Left ventricle myocardium inferior (tissue), 1 donor: Measurements from ENCODE around the gene WBP11. TPM values are rescaled to one million over a fixed set of nuclear protein-coding genes. Genes with fewer than 3 reads are reported as not detected.

ENCODE experiments used
- DNase-seq: peaks from one replicate; pipeline ENCODE4 v3.0.0-alpha.2; 2020
- H3K27ac ChIP-seq: fragments of 200-600 bp; replicated peaks from 2 replicates; pipeline ENCODE4 v1.8.0; 2021
- H3K27me3 ChIP-seq: fragments of 200-600 bp; 2 replicates; pipeline ENCODE4 v1.8.0; 2021; ENCODE audit warnings: low read depth
- H3K36me3 ChIP-seq: fragments of 200-600 bp; 2 replicates; pipeline ENCODE4 v1.8.0; 2021
- H3K4me1 ChIP-seq: fragments of 200-600 bp; 2 replicates; pipeline ENCODE4 v1.8.0; 2021
- H3K4me3 ChIP-seq: fragments of 200-600 bp; 2 replicates; pipeline ENCODE4 v1.8.0; 2021; ENCODE audit warnings: mild to moderate bottlenecking, moderate library complexity
- H3K9me3 ChIP-seq: fragments of 200-600 bp; replicated peaks from 2 replicates; pipeline ENCODE4 v1.8.0; 2021
- intact Hi-C: fragments of 100-400 bp; cut with micrococcal nuclease; formaldehyde crosslinking; loops from one replicate; pipeline ENCODE4 v1.11.0; 2022
- total RNA-seq: library from RNA; stranded (reverse); fragmentation: NEBNext Ultra II Directional; extraction: Animal tissue kit (Norgen Biotek cat#: 25700); gene quantifications from one replicate; pipeline ENCODE4 v1.2.1, GENCODE V29; 2021
- TF ChIP-seq, protein P1 (sequence below): fragments of 200-600 bp; IDR thresholded peaks from 2 replicates; pipeline ENCODE4 v1.8.0; 2021; ENCODE audit warnings: antibody characterized with exemption, mild to moderate bottlenecking, borderline replicate concordance
- donor health status: DM: no; HTN: yes; CAD: no; lungs with severe emphysema.

Gene WBP11
- total RNA-seq, 1 donor from 2014 or later, result 49.7 TPM

DNA sequence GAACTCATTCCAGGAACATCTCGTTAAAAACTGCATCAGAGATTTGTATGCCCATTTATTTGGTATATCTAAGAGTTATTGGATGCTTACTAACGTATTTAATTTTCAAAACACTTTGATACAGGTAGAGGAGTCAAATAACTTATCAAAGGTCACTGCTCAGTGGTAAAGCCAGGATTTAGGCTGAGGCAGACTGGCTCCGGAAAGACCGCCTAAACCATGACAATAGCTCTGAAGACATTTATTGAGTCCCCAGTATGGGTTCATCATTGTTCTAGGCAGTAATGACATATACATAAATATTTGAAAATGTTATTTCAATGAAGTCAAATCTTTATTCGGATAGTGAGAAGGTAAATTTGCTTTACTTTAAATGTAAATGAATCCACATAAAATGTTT lies 30.3 kb downstream of the WBP11 start:
- Histone ChIP-seq H3K4me3 (no peak overlapping the region), H3K9me3 (no peaks in the 10 kb centered on the region), H3K4me1 (peaks cover 64% of the 10 kb centered on the region), H3K36me3 (peaks cover under 1% of the 10 kb centered on the region), H3K27ac (no peak overlapping the region), H3K27me3 (no peaks in the 10 kb centered on the region)
- TF ChIP-seq, protein P1, sequence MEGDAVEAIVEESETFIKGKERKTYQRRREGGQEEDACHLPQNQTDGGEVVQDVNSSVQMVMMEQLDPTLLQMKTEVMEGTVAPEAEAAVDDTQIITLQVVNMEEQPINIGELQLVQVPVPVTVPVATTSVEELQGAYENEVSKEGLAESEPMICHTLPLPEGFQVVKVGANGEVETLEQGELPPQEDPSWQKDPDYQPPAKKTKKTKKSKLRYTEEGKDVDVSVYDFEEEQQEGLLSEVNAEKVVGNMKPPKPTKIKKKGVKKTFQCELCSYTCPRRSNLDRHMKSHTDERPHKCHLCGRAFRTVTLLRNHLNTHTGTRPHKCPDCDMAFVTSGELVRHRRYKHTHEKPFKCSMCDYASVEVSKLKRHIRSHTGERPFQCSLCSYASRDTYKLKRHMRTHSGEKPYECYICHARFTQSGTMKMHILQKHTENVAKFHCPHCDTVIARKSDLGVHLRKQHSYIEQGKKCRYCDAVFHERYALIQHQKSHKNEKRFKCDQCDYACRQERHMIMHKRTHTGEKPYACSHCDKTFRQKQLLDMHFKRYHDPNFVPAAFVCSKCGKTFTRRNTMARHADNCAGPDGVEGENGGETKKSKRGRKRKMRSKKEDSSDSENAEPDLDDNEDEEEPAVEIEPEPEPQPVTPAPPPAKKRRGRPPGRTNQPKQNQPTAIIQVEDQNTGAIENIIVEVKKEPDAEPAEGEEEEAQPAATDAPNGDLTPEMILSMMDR, result no peak
- no peak for DNase-seq
- intact Hi-C loops, result loop anchor here (5.0 kb wide), 1 partner anchor 224 kb away; no protein-coding TSS in a partner anchor

DNA sequence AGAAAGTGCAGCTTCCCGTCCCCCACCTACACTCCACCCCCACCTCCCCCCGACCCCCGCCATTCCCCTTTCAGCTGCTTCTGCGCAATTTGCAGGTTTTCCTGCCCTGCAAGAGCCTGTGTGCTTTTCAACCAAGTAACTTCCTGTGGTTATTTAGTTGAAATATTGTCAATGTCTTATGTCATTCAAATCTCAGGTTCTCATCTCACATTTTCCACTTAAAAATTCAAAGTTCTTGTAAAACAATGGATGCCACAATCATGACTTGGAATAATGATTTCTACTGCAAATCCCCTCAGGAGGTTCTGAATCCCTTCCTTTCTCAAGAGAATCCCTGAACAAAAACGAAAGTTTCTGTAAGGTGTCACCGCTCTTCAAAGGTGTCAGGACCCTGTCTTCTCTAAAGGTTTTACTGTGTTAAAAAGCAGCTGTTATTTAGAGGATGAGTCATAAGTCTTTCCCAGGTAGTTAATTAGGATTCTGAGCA lies 31.6 kb downstream of the WBP11 start:
- H3K36me3 ChIP-seq, result peaks cover 13% of the 10 kb centered on the region
- H3K27ac ChIP-seq, result peak overlapping the region; percentile 95
- H3K4me3 ChIP-seq, result peak overlapping the region; percentile 77
- no peaks in the 10 kb centered on the region for H3K27me3 ChIP-seq
- TF ChIP-seq, protein P1, result no peak
- H3K4me1 ChIP-seq, result peaks cover 69% of the 10 kb centered on the region
- DNase-seq, result no peak
- peaks cover 7% of the 10 kb centered on the region for H3K9me3 ChIP-seq
- intact Hi-C loops, result loop anchor here (5.0 kb wide), 1 partner anchor 226 kb away; no protein-coding TSS in a partner anchor

DNA sequence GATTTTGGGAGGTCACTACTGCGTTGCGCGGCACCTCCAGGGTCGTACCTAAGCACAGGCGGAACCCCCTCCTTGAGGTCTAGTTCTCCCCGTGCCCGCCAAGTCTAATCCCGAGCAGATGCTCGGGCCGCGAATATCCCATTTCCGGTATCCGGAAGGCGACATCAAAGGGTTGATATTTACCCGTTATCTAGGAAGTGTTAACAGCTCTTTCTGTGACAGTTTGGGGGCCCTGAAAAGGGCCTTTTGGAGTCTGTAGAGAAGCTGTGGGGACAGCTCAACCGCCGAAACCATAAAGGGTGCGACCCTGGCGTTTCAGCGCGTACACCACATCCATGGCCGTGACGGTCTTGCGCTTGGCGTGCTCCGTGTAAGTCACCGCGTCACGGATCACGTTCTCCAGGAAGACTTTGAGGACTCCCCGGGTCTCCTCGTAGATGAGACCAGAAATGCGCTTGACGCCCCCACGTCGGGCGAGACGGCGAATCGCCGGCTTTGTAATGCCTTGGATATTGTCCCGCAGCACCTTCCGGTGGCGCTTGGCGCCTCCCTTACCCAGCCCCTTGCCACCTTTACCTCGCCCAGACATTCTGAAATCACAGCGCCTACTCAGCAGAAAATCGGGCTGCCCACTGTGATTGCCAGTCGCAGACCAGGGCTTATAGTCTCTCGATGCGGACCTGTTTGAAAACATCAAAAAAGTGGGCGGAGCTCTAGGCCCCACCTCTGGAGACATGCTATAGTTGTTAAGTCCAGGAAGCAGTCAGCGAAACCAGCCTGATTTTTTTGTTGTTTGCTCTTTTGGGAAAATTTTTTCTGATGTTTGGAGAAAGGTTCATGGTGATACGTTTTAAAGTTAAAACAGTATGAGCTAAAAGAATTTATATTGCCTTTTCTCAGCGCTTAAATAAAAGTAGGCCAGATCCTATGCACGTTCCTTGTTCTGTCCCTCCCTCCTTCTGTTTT lies 32.5 kb downstream of the WBP11 start:
- Histone ChIP-seq H3K27me3 (no peaks in the 10 kb centered on the region), H3K36me3 (peaks cover 21% of the 10 kb centered on the region), H3K4me3 (peak overlapping the region; percentile 77), H3K27ac (peak overlapping the region; percentile 95), H3K4me1 (peaks cover 62% of the 10 kb centered on the region), H3K9me3 (peaks cover 16% of the 10 kb centered on the region)
- intact Hi-C loops, result loop anchor here (5.0 kb wide), 1 partner anchor 227 kb away; no protein-coding TSS in a partner anchor
- TF ChIP-seq, protein P1, result no peak
- DNase-seq, result peak; percentile 89

DNA sequence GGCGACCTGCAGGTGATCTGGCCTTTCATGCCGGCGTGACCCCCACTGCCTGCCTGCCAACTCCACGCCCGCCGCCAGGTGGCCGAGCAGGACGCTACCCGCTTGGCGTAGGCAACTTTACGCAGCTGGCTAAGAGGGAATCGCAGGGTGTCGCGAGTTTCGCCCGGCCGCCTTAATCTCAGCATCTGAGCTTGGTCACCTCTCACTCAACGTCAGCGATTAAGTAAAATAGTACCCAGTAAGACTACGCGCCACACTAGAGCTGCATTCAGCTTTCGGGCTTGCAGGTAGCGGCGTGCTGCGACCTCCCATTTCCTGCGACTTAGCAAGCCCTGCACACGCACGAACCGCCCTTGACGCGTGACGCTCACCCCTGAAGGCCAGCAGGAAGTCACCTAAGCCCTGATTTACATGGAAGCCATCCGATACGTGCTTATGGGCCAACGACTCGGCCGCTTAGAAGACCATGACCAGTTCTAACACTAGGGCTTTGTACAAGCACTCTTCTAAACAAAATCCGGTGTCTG lies 33.2 kb downstream of the WBP11 start:
- intact Hi-C loops, result loop anchor here (5.0 kb wide), 1 partner anchor 227 kb away; no protein-coding TSS in a partner anchor

DNA sequence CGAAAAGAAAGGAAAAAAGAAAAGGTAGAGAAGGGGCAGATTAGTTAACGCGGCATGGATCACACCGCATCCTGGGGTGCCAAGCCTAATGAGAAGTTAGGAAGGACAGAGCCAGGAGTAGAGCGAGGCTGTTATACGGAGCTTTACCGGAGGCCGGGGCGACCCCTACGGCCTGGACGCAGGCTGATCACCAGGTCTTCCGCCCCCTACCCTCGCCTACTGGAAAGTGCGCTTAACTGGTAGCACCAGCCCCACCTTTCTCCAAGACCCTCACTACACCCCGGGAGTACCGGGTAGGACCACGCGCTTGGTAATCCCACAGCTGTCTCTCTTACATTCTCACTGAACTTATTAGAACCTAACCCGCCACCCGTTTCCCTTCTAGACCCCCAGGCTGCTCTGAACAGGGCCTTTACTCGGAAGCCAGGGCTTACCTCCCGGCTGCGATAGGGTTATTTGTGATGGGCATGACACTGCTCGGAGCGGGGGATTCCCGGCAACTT lies 33.8 kb downstream of the WBP11 start:
- H3K27ac ChIP-seq, result peak overlapping the region; percentile 95

More for the DNA sequence above, 33.2 kb downstream of the WBP11 start:
- H3K4me3 ChIP-seq, result peak overlapping the region; percentile 77
- TF ChIP-seq, protein P1, result peak; percentile 86
- H3K9me3 ChIP-seq, result peaks cover 23% of the 10 kb centered on the region
- peaks cover 55% of the 10 kb centered on the region for H3K4me1 ChIP-seq
- H3K27me3 ChIP-seq, result no peaks in the 10 kb centered on the region
- DNase-seq, result peak; percentile 77
- peaks cover 27% of the 10 kb centered on the region for H3K36me3 ChIP-seq
- peak overlapping the region; percentile 95 for H3K27ac ChIP-seq

More for the DNA sequence above, 33.8 kb downstream of the WBP11 start:
- peak; percentile 20 for DNase-seq
- Histone ChIP-seq H3K9me3 (peaks cover 23% of the 10 kb centered on the region), H3K36me3 (peaks cover 27% of the 10 kb centered on the region), H3K4me3 (peak overlapping the region; percentile 77), H3K27me3 (no peaks in the 10 kb centered on the region), H3K4me1 (peaks cover 49% of the 10 kb centered on the region)
- intact Hi-C loops, result no loop called here
- TF ChIP-seq, protein P1, result no peak
